NCI-H446 (cell line): Measurements from ENCODE around the gene POLD4.
A peak's percentile ranks its signal among the peaks of the same experiment; 100 is the strongest.

Experiments
- DNase-seq, 2 experiments: peaks; one replicate each; lab custom pipeline; 2025; lab: John Stamatoyannopoulos, UW

Gene POLD4

DNA sequence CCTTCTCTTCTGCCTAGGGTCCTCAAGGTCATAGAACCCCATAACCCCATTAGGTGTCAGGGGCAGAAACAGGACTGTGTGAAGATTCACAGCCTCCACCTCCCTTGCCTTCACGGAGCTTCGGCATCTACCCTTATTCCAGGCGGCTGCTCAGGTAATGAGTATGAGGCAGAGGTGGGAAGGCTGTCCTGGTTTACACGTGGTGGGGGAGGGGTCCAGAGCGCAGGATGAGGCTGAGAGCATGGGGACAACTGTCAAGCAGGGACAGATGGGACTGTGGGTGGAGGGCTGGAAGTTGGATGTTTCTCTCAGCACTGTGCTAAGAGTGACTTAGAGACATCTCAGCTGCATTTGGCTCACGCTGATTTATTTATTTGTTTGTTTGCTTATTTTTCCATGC is 34.2 kb upstream of the POLD4 start:
- DNase-seq, result no peak

- DNase-seq, result no peak
These were observed 33.7 kb upstream of the POLD4 start for GRCh38 chr11:67387069-67387468.

GRCh38 chr11:67384851-67385366 is 31.6 kb upstream of the POLD4 start:
- peak; percentile 73 to 76 for DNase-seq

- peak; percentile 35 to 81 for DNase-seq
These were observed 29.2 kb upstream of the POLD4 start for GRCh38 chr11:67382276-67383136.

GRCh38 chr11:67381244-67381972 is 28.1 kb upstream of the POLD4 start:
- no peak for DNase-seq

- no peak for DNase-seq
These were observed 26.0 kb upstream of the POLD4 start for GRCh38 chr11:67379061-67380058.

GRCh38 chr11:67378544-67378943 is 25.2 kb upstream of the POLD4 start:
- DNase-seq, result no peak

GRCh38 chr11:67376873-67377808 is 23.8 kb upstream of the POLD4 start:
- DNase-seq, result no peak

- no peak for DNase-seq
These were observed 22.9 kb upstream of the POLD4 start for GRCh38 chr11:67376063-67376820.

GRCh38 chr11:67375320-67376055 is 22.1 kb upstream of the POLD4 start:
- no peak for DNase-seq

GRCh38 chr11:67374571-67375281 is 21.4 kb upstream of the POLD4 start:
- DNase-seq, result no peak

- DNase-seq, result no peak
These were observed 20.6 kb upstream of the POLD4 start for GRCh38 chr11:67373648-67374570.

GRCh38 chr11:67372993-67373647 is 19.8 kb upstream of the POLD4 start, which contains the start of gene CLCF1:
CLCF1 (minus strand) TSS chr11:67373598; CDS start chr11:67373539, 59 bp downstream.
- DNase-seq, result no peak

DNA sequence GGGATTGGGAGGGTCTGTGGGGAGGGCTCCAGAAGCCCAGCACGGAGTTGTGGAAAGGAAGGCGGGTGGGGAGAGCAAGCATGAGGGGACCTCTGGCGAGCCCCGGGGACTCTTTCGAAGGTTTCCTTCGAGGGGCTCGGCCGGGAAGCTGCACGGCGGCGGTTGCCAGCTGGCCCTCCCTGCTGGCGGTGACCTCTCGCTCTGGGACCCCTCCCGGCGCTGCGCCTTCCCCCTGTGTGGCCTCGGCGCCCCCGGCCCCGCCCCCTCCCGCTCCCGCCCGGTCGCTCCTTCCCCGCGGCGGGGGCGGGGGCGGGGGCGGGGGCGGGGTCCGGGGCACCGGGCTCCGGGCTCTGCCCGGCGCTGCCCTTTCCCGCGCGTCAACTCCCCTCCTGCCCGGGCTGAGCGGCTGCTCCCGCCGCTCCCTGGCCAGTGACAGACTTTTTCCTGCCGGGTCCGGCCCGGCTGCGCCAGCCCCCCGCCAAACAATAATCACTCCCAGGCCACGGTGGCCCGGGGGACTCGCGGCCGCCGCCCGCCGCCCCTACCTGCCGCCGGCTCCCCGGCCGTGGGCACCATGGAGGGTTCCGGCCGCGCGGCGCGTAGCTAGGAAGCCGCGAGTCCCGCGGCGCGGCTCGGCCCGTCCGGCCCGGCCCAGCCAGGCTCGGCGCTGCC is 19.1 kb upstream of the POLD4 start:
- no peak for DNase-seq

DNA sequence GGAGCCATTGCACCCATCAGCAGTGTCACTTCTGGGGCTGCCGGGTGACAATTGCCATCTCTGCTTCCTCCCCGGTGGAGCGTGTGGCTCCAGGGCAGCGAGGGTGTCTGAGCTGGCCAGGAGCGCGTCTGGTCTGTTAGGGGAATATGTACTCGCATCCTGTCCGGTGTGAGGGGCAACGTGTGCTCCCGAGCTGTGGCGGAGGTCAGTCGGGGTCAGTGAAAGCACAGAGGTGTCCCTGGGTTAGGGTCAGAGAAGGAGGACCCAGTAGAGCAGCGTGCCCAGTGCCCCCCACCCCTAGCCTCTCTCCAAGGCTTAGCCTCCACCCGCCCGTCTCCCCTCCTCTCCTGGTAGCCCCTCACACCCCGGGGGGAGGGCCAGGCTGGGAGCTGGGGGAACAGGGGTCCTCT is 18.6 kb upstream of the POLD4 start:
- DNase-seq, result no peak
